ENCODE measurements around the gene TSC22D2.

Gene TSC22D2

DNA sequence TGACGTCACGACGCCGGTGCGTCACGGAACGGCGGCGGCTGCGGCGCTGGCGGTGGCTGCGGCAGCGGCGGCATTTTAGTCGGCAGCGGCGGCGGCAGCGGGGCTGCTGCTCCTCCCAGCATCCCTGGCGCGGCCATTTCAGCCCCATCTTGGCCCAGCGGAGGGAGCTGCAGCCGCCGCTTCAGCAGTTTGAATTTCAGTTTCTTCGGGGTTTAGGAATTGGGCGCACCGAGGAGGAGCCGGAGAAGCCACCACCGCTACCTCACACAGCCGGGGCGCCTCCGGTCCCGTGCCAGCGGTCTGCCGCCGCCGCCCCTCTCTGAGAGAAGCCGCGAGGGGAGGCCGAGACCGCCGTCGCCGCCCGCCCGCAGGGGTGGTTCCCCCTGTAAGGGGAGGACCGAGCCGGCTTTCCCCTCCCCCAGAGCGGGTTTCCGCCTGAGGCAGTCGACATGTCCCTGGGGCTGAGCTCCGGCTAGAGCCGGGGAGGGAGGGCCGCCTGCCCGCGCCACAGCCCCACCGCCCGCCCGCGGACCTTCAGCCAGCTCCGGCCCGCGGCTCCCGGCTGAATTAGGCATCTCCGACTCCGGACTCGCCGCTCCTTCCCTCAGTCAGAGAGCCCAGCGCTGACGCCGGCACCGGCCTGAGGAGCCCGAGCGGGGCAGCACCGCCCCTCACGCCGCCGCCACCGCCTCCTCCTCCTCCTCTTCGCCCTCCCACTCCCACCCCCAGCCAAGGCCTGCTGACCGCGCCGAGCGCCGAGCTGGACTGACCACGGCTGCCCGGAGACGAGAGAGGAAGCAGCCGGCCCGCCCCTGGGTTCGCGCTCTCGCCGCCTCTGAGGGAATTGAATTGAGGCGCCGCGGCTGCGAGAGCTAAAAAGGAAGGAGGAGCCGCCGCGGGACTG lies at the start of gene TSC22D2:
Gene TSC22D2, plus strand, starts transcription at position 78 of the 904 bp plus-strand sequence. CDS start 1,053 bp downstream, outside the sequence.
- Histone ChIP-seq H3K27me3 (replicated peaks; ENCODE audit: control insufficient read depth, insufficient read depth, low read length) (no peaks in the 10 kb centered on the region), H3K9me3 (ENCODE audit: control insufficient read depth, low read length) (no peaks in the 10 kb centered on the region), H3K4me3 (ENCODE audit: low read length) (peak within 1 kb of the TSS; percentile 97), H3K9ac (ENCODE audit: low read length) (peak within 1 kb of the TSS; percentile 92), H3K4me1 (ENCODE audit: control insufficient read depth, insufficient read depth, low read length) (peaks cover 23% of the 10 kb centered on the region), H3K36me3 (ENCODE audit: control insufficient read depth, insufficient read depth, low read length, severe bottlenecking) (peaks cover 6% of the 10 kb centered on the region)
- DNase-seq (ENCODE audit: low read depth), result peak; percentile 97

- Histone ChIP-seq H3K4me1 (ENCODE audit: control insufficient read depth, insufficient read depth, low read length) (no peaks in the 10 kb centered on the region), H3K9ac (ENCODE audit: low read length) (no peak overlapping the region), H3K9me3 (ENCODE audit: control insufficient read depth, low read length) (no peaks in the 10 kb centered on the region), H3K27me3 (replicated peaks; ENCODE audit: control insufficient read depth, insufficient read depth, low read length) (no peaks in the 10 kb centered on the region), H3K4me3 (ENCODE audit: low read length) (no peak overlapping the region), H3K36me3 (ENCODE audit: control insufficient read depth, insufficient read depth, low read length, severe bottlenecking) (no peaks in the 10 kb centered on the region)
- DNase-seq (ENCODE audit: low read depth), result no peak
Measured at GRCh38 chr3:150359381-150359780, 48.7 kb upstream of the TSC22D2 start.

DNA sequence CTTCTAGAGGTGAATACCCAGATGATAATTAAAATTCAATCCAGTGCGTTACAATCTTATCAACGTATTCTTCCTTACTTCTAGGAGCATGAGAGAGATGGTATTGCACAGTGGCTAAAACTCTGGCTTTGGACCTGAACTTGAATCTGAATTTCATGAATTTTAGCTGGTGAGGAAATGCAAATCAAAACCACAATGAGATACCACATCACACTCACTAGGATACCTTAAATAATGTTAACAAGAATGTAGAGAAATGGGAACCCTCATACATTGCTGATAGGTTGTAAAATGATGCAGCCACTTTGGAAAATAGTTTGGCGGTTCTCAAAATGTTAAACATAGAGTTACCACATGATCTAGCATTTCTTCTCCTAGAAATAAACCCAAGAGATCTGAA lies 47.1 kb upstream of the TSC22D2 start:
- Histone ChIP-seq H3K36me3 (ENCODE audit: control insufficient read depth, insufficient read depth, low read length, severe bottlenecking) (no peaks in the 10 kb centered on the region), H3K27me3 (replicated peaks; ENCODE audit: control insufficient read depth, insufficient read depth, low read length) (no peaks in the 10 kb centered on the region), H3K9ac (ENCODE audit: low read length) (no peak overlapping the region), H3K9me3 (ENCODE audit: control insufficient read depth, low read length) (no peaks in the 10 kb centered on the region), H3K4me1 (ENCODE audit: control insufficient read depth, insufficient read depth, low read length) (peaks cover 7% of the 10 kb centered on the region), H3K4me3 (ENCODE audit: low read length) (no peak overlapping the region)
- no peak for DNase-seq (ENCODE audit: low read depth)

- no peak overlapping the region for H3K9ac ChIP-seq (ENCODE audit: low read length)
- H3K27me3 ChIP-seq (replicated peaks; ENCODE audit: control insufficient read depth, insufficient read depth, low read length), result no peaks in the 10 kb centered on the region
- DNase-seq (ENCODE audit: low read depth), result no peak
- H3K4me3 ChIP-seq (ENCODE audit: low read length), result no peak overlapping the region
- peaks cover 11% of the 10 kb centered on the region for H3K4me1 ChIP-seq (ENCODE audit: control insufficient read depth, insufficient read depth, low read length)
- no peaks in the 10 kb centered on the region for H3K9me3 ChIP-seq (ENCODE audit: control insufficient read depth, low read length)
- H3K36me3 ChIP-seq (ENCODE audit: control insufficient read depth, insufficient read depth, low read length, severe bottlenecking), result no peaks in the 10 kb centered on the region
Measured at GRCh38 chr3:150362515-150363302, 45.4 kb upstream of the TSC22D2 start.

DNA sequence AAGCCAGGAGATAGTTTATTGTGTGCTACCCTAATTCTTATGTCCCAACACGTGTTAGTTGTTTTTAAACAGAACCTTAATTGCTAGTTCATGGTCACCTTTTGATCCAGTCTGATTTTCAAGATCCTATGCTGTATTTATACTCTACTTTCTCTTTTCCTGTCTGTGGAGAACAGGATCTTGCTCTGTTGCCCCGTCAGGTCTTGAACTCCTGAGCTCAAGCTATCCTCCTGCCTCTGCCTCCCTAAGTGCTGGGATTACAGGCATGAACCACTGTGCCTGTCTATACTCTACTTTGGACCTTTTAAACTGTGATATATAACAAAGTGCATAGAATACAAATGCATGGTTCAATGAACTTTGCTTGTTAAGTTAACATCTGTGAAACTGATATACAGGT lies 44.7 kb upstream of the TSC22D2 start:
- no peaks in the 10 kb centered on the region for H3K36me3 ChIP-seq (ENCODE audit: control insufficient read depth, insufficient read depth, low read length, severe bottlenecking)
- DNase-seq (ENCODE audit: low read depth), result no peak
- H3K27me3 ChIP-seq (replicated peaks; ENCODE audit: control insufficient read depth, insufficient read depth, low read length), result no peaks in the 10 kb centered on the region

DNA sequence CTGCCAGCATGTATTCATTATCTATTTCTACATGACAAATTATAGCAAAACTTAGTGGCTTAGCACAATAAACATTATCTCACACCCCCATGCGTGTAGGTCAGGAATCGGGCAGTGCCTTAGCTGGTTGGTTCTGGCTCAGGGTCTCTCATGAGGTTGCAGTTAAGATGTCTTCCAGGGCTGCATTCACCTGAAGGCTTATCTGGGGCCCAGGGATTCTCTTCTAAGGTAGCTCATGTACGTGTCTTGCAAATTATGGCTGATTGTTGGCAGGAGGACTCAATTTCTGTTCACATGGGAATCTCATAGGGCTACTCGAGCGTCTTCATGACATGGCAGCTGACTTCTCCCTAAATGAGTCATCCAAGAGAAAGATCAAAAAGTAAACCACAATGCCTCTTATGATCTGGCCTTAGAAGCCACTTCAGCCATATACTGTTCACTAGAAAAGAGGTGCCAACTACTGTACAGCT lies 42.9 kb upstream of the TSC22D2 start:
- Histone ChIP-seq H3K4me3 (ENCODE audit: low read length) (no peak overlapping the region), H3K4me1 (ENCODE audit: control insufficient read depth, insufficient read depth, low read length) (peaks cover 26% of the 10 kb centered on the region), H3K36me3 (ENCODE audit: control insufficient read depth, insufficient read depth, low read length, severe bottlenecking) (no peaks in the 10 kb centered on the region), H3K9ac (ENCODE audit: low read length) (no peak overlapping the region), H3K9me3 (ENCODE audit: control insufficient read depth, low read length) (no peaks in the 10 kb centered on the region), H3K27me3 (replicated peaks; ENCODE audit: control insufficient read depth, insufficient read depth, low read length) (no peaks in the 10 kb centered on the region)
- no peak for DNase-seq (ENCODE audit: low read depth)

More for the DNA sequence above, 44.7 kb upstream of the TSC22D2 start:
- H3K9ac ChIP-seq (ENCODE audit: low read length), result no peak overlapping the region
- H3K4me1 ChIP-seq (ENCODE audit: control insufficient read depth, insufficient read depth, low read length), result peaks cover 16% of the 10 kb centered on the region
- H3K9me3 ChIP-seq (ENCODE audit: control insufficient read depth, low read length), result no peaks in the 10 kb centered on the region
- H3K4me3 ChIP-seq (ENCODE audit: low read length), result no peak overlapping the region

DNA sequence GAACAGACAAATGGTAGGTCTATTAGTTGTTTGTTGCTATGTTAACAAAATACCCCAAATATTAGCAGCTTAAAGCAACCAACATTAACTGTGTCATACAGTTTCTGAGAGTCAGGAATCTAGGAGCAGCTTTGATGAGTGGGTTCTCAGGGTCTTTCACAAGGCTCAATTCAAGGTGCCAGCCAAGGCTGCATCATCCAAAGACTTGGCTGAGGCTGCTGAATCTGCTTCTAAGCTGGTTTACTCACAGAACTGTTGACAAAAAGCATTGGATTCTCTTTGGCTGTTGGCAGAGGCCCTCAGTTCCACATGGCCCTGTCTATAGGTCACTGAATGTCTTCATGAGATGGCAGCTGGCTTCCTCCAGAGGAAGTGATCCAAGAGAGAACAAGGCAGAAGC lies 40.3 kb upstream of the TSC22D2 start:
- Histone ChIP-seq H3K36me3 (ENCODE audit: control insufficient read depth, insufficient read depth, low read length, severe bottlenecking) (no peaks in the 10 kb centered on the region), H3K4me3 (ENCODE audit: low read length) (no peak overlapping the region)

GRCh38 chr3:150370122-150370602 lies 37.9 kb upstream of the TSC22D2 start:
- no peaks in the 10 kb centered on the region for H3K27me3 ChIP-seq (replicated peaks; ENCODE audit: control insufficient read depth, insufficient read depth, low read length)
- peak overlapping the region; percentile 80 for H3K4me3 ChIP-seq (ENCODE audit: low read length)
- DNase-seq (ENCODE audit: low read depth), result peak; percentile 97
- H3K9me3 ChIP-seq (ENCODE audit: control insufficient read depth, low read length), result no peaks in the 10 kb centered on the region
- peak overlapping the region; percentile 81 for H3K9ac ChIP-seq (ENCODE audit: low read length)
- H3K4me1 ChIP-seq (ENCODE audit: control insufficient read depth, insufficient read depth, low read length), result peaks cover 51% of the 10 kb centered on the region
- no peaks in the 10 kb centered on the region for H3K36me3 ChIP-seq (ENCODE audit: control insufficient read depth, insufficient read depth, low read length, severe bottlenecking)

More for the DNA sequence above, 40.3 kb upstream of the TSC22D2 start:
- peaks cover 48% of the 10 kb centered on the region for H3K4me1 ChIP-seq (ENCODE audit: control insufficient read depth, insufficient read depth, low read length)
- no peak for DNase-seq (ENCODE audit: low read depth)
- H3K9me3 ChIP-seq (ENCODE audit: control insufficient read depth, low read length), result no peaks in the 10 kb centered on the region
- H3K9ac ChIP-seq (ENCODE audit: low read length), result no peak overlapping the region
- no peaks in the 10 kb centered on the region for H3K27me3 ChIP-seq (replicated peaks; ENCODE audit: control insufficient read depth, insufficient read depth, low read length)

- peak; percentile 45 for DNase-seq (ENCODE audit: low read depth)
- peak overlapping the region; percentile 80 for H3K4me3 ChIP-seq (ENCODE audit: low read length)
- no peaks in the 10 kb centered on the region for H3K9me3 ChIP-seq (ENCODE audit: control insufficient read depth, low read length)
- H3K9ac ChIP-seq (ENCODE audit: low read length), result peak overlapping the region; percentile 81
- no peaks in the 10 kb centered on the region for H3K36me3 ChIP-seq (ENCODE audit: control insufficient read depth, insufficient read depth, low read length, severe bottlenecking)
- H3K27me3 ChIP-seq (replicated peaks; ENCODE audit: control insufficient read depth, insufficient read depth, low read length), result no peaks in the 10 kb centered on the region
- peaks cover 53% of the 10 kb centered on the region for H3K4me1 ChIP-seq (ENCODE audit: control insufficient read depth, insufficient read depth, low read length)
Measured at GRCh38 chr3:150370999-150371398, 37.1 kb upstream of the TSC22D2 start.

GRCh38 chr3:150371741-150372254 lies 36.3 kb upstream of the TSC22D2 start:
- Histone ChIP-seq H3K4me1 (ENCODE audit: control insufficient read depth, insufficient read depth, low read length) (peaks cover 61% of the 10 kb centered on the region), H3K9me3 (ENCODE audit: control insufficient read depth, low read length) (no peaks in the 10 kb centered on the region), H3K9ac (ENCODE audit: low read length) (peak overlapping the region; percentile 81), H3K4me3 (ENCODE audit: low read length) (peak overlapping the region; percentile 80), H3K27me3 (replicated peaks; ENCODE audit: control insufficient read depth, insufficient read depth, low read length) (no peaks in the 10 kb centered on the region), H3K36me3 (ENCODE audit: control insufficient read depth, insufficient read depth, low read length, severe bottlenecking) (no peaks in the 10 kb centered on the region)
- DNase-seq (ENCODE audit: low read depth), result peak; percentile 96

DNA sequence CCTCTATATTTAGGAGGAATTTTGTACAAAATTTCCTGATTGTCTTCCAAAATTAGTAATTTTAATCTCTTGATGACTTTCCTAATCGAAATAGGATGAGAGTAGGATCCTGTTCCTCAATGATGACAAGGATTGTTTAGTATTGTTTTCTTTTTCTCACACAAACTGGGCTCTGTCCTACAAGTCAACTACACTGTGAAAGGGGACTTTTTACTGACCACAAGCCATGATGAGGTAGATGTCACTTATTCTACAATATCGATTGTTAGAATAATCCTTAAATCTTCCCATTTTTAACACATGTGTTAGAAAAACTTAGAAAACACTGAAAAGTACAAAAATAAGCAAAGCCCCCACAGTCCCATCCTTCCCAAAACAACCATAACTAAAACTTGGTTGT lies 35.8 kb upstream of the TSC22D2 start:
- Histone ChIP-seq H3K9me3 (ENCODE audit: control insufficient read depth, low read length) (no peaks in the 10 kb centered on the region), H3K36me3 (ENCODE audit: control insufficient read depth, insufficient read depth, low read length, severe bottlenecking) (no peaks in the 10 kb centered on the region), H3K4me1 (ENCODE audit: control insufficient read depth, insufficient read depth, low read length) (peaks cover 61% of the 10 kb centered on the region), H3K4me3 (ENCODE audit: low read length) (peak overlapping the region; percentile 80), H3K27me3 (replicated peaks; ENCODE audit: control insufficient read depth, insufficient read depth, low read length) (no peaks in the 10 kb centered on the region), H3K9ac (ENCODE audit: low read length) (no peak overlapping the region)
- no peak for DNase-seq (ENCODE audit: low read depth)

Data from adipocyte (in vitro differentiated cells).